ENCODE measurements around the gene AEBP2.

DNA sequence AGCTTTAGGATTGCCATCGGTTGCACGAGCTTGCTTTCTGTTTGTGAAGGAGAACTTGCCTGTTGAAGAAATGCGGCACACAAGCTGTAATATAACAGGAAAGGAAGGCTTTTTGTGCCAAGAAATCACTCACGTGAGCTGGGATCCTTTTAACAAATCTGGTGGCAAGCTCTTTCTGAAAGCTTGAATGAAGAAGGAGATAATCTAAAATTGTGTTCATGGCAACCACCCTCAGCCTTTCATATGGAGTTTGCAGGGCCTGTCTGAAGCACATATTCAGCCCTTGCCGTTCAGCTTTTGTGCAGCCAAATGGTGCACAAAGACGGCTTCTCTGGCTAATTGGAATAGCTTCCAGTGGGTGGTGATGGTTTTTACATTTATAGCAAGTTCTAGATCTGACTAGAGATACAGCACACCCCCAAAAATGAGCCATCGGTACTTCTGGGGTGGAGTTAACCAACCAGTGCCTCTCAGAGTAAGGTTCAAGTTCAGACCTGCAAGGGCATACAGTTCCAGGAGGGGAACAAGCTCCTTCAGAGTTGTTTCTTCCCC is 107.4 kb downstream of the AEBP2 start:
- TF ChIP-seq POLR2A (IDR thresholded peaks at IDR 0.05; ENCODE audit: low read length): no peak
- no peak for TF ChIP-seq GATA1 (IDR thresholded peaks at IDR 0.05; ENCODE audit: low read depth, low read length)
